ENCODE measurements around the gene PDGFC. TPM values are rescaled to one million over a fixed set of nuclear protein-coding genes. Genes with fewer than 3 reads are reported as not detected.

The PDGFC gene
- polyA plus RNA-seq, 1 donor from 2014 or later: 3.8 TPM

- no peaks in the 10 kb centered on the region for H3K36me3 ChIP-seq (ENCODE audit: insufficient read depth, low read length)
- H3K27ac ChIP-seq (ENCODE audit: low read length): no peak overlapping the region
- no peak overlapping the region for H3K4me2 ChIP-seq (ENCODE audit: low read length)
- no peaks in the 10 kb centered on the region for H3K27me3 ChIP-seq (ENCODE audit: insufficient read depth, low read depth, low read length)
- no peak overlapping the region for H3K9ac ChIP-seq (ENCODE audit: low read length)
- no peaks in the 10 kb centered on the region for H4K20me1 ChIP-seq (ENCODE audit: insufficient read depth)
- H3K9me3 ChIP-seq (ENCODE audit: low read length): no peaks in the 10 kb centered on the region
- no peak for TF ChIP-seq SMC3 (conservative IDR thresholded peaks at IDR 0.05; ENCODE audit: poor library complexity)
- no peak for TF ChIP-seq POLR2AphosphoS5 (IDR thresholded peaks at IDR 0.05)
- no peak for TF ChIP-seq EP300 (conservative IDR thresholded peaks at IDR 0.05; ENCODE audit: poor library complexity, severe bottlenecking)
- no peak for TF ChIP-seq MXI1 (conservative IDR thresholded peaks at IDR 0.05; ENCODE audit: poor library complexity, severe bottlenecking)
- no peak for TF ChIP-seq EZH2 (IDR thresholded peaks at IDR 0.05; ENCODE audit: borderline replicate concordance, insufficient read depth, low read length, poor library complexity, severe bottlenecking)
- TF ChIP-seq RAD21 (conservative IDR thresholded peaks at IDR 0.05): no peak
- TF ChIP-seq TAF1 (IDR thresholded peaks at IDR 0.05; ENCODE audit: low read depth): no peak
- H3F3A ChIP-seq (ENCODE audit: insufficient read depth, low read length, poor library complexity, severe bottlenecking): no peaks in the 10 kb centered on the region
- no peak overlapping the region for H2AFZ ChIP-seq (ENCODE audit: low read depth, low read length)
- no peaks in the 10 kb centered on the region for H3K79me2 ChIP-seq (replicated peaks; ENCODE audit: insufficient read depth, low read length)
- H3K9me2 ChIP-seq (ENCODE audit: insufficient read depth, low read length): no peaks in the 10 kb centered on the region
- H3K4me3 ChIP-seq (ENCODE audit: low read length): no peak overlapping the region
Observed at GRCh38 chr4:157005831-157006230, 34.2 kb upstream of the PDGFC start.

DNA sequence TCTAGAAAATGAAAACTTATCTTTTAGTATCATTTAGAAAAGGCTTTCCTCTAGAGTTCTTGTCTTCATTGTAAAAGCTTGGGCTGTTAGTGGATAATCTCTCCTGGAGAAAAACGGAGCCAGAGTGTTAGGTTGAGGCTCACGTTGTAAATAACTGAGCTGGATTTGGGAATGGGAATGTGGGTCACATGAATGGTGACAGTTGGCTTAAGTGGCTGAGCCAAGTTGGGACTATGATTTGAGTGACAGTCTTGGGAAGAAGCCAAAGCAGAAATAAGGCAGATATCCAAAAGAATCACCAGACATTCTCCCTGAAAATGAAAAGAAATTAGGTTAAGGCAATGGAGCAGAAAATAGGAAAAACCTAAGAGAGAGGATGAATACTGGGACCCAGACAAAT lies 33.6 kb upstream of the PDGFC start:
- no peaks in the 10 kb centered on the region for H3K79me2 ChIP-seq (replicated peaks; ENCODE audit: insufficient read depth, low read length)
- H3K9me2 ChIP-seq (ENCODE audit: insufficient read depth, low read length): no peaks in the 10 kb centered on the region
- H3K36me3 ChIP-seq (ENCODE audit: insufficient read depth, low read length): no peaks in the 10 kb centered on the region
- H2AFZ ChIP-seq (ENCODE audit: low read depth, low read length): no peak overlapping the region
- no peaks in the 10 kb centered on the region for H4K20me1 ChIP-seq (ENCODE audit: insufficient read depth)
- no peak overlapping the region for H3K4me3 ChIP-seq (ENCODE audit: low read length)
- no peaks in the 10 kb centered on the region for H3K9me3 ChIP-seq (ENCODE audit: low read length)
- TF ChIP-seq MXI1 (conservative IDR thresholded peaks at IDR 0.05; ENCODE audit: poor library complexity, severe bottlenecking): no peak
- no peak for TF ChIP-seq EP300 (conservative IDR thresholded peaks at IDR 0.05; ENCODE audit: poor library complexity, severe bottlenecking)
- TF ChIP-seq SMC3 (conservative IDR thresholded peaks at IDR 0.05; ENCODE audit: poor library complexity): no peak
- TF ChIP-seq POLR2AphosphoS5 (IDR thresholded peaks at IDR 0.05): no peak
- H3K27ac ChIP-seq (ENCODE audit: low read length): no peak overlapping the region
- no peak overlapping the region for H3K4me2 ChIP-seq (ENCODE audit: low read length)
- no peak overlapping the region for H3K9ac ChIP-seq (ENCODE audit: low read length)
- no peaks in the 10 kb centered on the region for H3F3A ChIP-seq (ENCODE audit: insufficient read depth, low read length, poor library complexity, severe bottlenecking)
- H3K27me3 ChIP-seq (ENCODE audit: insufficient read depth, low read depth, low read length): no peaks in the 10 kb centered on the region

GRCh38 chr4:157004279-157005161 lies 32.9 kb upstream of the PDGFC start:
- no peak for TF ChIP-seq REST (IDR thresholded peaks at IDR 0.05; ENCODE audit: borderline replicate concordance)
- TF ChIP-seq TAF1 (IDR thresholded peaks at IDR 0.05; ENCODE audit: low read depth): no peak
- TF ChIP-seq SMC3 (conservative IDR thresholded peaks at IDR 0.05; ENCODE audit: poor library complexity): no peak
- TF ChIP-seq CTCF (IDR thresholded peaks at IDR 0.05; ENCODE audit: poor library complexity, severe bottlenecking): no peak
- TF ChIP-seq EZH2 (IDR thresholded peaks at IDR 0.05; ENCODE audit: borderline replicate concordance, insufficient read depth, low read length, poor library complexity, severe bottlenecking): no peak
- TF ChIP-seq MXI1 (conservative IDR thresholded peaks at IDR 0.05; ENCODE audit: poor library complexity, severe bottlenecking): no peak
- no peak for TF ChIP-seq EP300 (conservative IDR thresholded peaks at IDR 0.05; ENCODE audit: poor library complexity, severe bottlenecking)
- TF ChIP-seq RAD21 (conservative IDR thresholded peaks at IDR 0.05): no peak
- no peak for TF ChIP-seq POLR2AphosphoS5 (IDR thresholded peaks at IDR 0.05)
- Histone ChIP-seq H3K9me2 (ENCODE audit: insufficient read depth, low read length) (no peaks in the 10 kb centered on the region), H3K36me3 (ENCODE audit: insufficient read depth, low read length) (no peaks in the 10 kb centered on the region), H3F3A (ENCODE audit: insufficient read depth, low read length, poor library complexity, severe bottlenecking) (no peaks in the 10 kb centered on the region), H3K27ac (ENCODE audit: low read length) (no peak overlapping the region), H3K4me2 (ENCODE audit: low read length) (no peak overlapping the region), H3K27me3 (ENCODE audit: insufficient read depth, low read depth, low read length) (no peaks in the 10 kb centered on the region), H3K9ac (ENCODE audit: low read length) (no peak overlapping the region), H2AFZ (ENCODE audit: low read depth, low read length) (no peak overlapping the region), H3K9me3 (ENCODE audit: low read length) (no peaks in the 10 kb centered on the region), H3K79me2 (replicated peaks; ENCODE audit: insufficient read depth, low read length) (no peaks in the 10 kb centered on the region), H3K4me3 (ENCODE audit: low read length) (no peak overlapping the region), H4K20me1 (ENCODE audit: insufficient read depth) (no peaks in the 10 kb centered on the region)
